GM18868 (cell line): Measurements from ENCODE around the gene BMP8B.

Experiments
- ATAC-seq: cut with Tn5 transposase; IDR thresholded peaks from one replicate; pipeline ENCODE4 v1.9.1; 2021; ENCODE audit warnings: mild to moderate bottlenecking, moderate library complexity; ENCODE audit not compliant: unreplicated experiment

BMP8B gene

DNA sequence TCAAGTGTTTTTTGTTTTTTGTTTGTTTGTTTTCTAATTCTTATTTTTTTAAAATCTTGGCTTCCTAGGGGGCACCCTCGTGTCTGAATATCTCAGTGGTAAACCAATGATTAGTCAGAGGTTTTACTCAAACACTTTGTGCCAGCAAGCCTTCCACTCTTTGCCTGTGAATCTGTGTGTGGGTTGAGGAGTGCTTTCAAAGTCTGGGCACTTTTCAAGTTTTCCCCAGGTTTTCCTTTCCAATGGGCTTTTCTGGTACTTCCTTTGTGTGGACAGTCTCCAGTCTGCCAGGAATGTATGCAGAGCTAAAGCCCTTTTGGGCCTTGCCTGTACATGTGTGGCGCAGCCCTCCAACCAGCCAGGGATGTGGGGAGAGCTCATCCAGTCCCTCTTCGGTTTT is 59.6 kb downstream of the BMP8B start:
- ATAC-seq = no peak

- ATAC-seq = no peak
Measured at GRCh38 chr1:39727932-39728317, 60.7 kb downstream of the BMP8B start.

DNA sequence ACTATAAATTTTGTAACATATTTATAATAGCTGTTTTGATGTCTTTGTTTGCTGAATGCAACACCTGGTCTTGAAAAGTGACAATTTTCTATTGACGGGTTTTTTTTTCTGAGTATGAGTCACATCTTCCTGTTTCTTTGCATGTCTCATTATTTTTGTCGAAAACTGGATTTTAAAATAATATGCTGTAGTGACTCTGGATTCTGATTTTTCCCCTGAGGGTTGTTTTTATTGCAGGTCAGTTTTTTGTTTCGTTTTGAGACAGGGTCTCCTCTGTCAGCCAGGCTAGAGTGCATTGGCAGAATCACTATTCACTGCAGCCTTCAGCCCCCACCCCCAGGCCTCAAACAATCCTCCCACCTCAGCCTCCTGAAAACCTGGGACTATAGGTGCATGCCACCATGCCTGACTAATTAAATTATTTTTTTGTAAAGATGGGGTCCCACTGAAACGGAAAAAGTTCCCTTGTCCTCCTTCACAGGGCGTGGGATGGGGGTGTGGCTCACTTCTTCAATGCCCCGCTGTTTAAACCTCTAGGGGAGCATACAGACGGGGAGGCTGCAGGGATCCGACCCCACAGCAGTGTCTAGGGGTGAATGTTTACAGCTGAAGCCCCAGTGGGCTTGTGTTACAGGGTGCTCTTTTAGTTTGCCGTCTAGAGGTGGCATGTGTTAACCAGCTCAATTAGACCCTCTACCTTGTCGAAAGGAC is 61.3 kb downstream of the BMP8B start:
- peak; percentile 34 for ATAC-seq

DNA sequence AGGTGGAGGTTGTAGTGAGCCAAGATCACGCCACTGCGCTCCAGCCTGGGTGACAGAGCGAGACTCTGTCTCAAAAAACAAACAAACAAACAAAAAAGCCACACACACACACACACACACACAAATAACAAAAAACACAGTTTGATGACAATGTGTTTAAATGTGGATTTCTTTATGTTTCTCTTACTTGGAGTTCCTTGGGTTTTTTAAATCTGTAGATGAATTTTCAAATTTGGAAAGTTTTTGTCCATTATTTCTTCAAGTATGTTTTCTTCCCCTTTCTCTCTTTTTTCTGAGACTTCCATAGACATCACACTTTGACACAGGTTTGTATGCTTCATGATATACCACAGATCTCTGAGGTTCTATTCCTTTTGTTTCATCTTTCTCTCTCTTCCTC is 62.1 kb downstream of the BMP8B start:
- no peak for ATAC-seq

GRCh38 chr1:39722495-39722894 is 66.2 kb downstream of the BMP8B start:
- no peak for ATAC-seq

- no peak for ATAC-seq
Measured at GRCh38 chr1:39721664-39722063, 67.0 kb downstream of the BMP8B start.

GRCh38 chr1:39720094-39720999 is 68.3 kb downstream of the BMP8B start:
- ATAC-seq = no peak

GRCh38 chr1:39717809-39718208 is 70.9 kb downstream of the BMP8B start:
- ATAC-seq = no peak

DNA sequence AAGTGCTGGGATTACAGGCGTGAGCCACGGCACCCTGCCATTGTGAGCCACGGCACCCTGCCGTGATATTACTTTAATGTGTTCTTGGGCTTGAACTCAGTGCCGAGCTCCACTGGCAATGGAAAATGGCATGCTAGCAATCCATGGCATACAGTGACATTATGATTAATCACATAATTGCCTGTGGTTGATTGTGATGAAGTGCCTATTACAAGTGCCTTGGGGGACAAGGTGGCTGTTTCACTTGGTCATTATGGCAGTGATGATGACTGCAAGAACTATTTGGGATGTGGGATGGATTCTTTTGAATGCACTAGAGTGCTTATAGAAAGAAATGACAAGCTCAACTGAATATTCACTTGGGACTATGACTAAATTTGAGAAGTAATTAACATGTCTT is 75.1 kb downstream of the BMP8B start:
- ATAC-seq = no peak

DNA sequence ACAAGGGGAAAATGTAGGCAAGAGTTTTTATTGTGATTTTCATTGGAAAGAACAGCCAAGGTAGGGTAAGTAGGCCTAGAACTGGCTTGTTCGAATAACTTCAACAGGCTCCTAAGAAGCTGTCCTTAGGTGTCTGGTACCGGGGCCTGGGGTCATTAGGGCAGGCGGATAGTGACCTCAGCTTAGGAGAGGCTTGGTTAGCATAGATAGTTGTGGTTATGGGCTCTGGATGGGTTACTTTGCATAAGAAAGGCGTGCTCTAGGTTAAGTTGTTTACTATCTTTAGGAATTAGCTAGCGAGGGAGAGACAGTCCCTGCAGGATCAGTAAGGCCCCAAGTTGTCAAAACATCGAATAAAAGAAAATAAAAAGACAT is 76.7 kb downstream of the BMP8B start:
- ATAC-seq = no peak

DNA sequence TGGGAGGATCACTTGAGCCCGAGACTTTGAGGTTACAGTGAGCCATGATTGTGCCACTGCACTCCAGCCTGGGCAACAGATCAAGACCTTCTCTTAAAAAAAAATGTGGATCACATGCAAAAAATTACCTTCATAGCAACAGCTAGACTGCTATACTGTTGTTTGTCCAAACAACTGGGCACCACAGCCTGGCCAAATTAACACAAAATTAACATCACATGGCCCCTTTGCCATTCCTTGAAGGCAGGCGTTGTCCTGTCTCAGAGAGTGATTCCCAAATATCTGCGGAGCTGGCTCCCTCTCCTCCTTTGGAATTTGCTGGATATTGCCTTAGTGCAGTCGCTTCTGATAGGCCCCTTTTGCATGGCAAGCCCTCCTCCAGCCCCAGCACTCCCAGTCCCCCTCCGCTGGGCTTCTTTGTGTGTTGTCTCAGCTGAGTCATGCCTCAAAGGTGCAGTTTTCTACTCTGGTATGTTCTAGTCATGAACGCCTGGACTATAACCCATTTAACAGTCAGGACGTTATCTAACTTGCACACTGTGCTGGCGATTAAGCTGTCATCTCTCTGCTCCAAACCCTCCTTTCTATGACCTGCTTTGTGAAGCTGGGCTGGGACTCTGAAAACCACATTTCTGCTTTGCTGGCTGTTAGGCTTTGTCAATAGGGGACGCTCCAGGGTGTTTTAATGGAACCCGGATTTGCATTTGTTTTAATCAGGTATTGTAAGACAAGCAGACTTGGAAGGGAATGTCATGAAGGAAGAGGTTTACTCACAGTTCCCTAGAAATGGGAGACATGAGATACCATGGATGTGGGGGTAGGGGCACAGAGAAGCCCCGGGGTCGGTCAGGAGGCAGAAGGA is 77.3 kb downstream of the BMP8B start:
- no peak for ATAC-seq

- ATAC-seq = no peak
Measured at GRCh38 chr1:39707506-39707905, 81.2 kb downstream of the BMP8B start.
